ENCODE measurements around the gene KATNAL1. TPM values are rescaled to one million over a fixed set of nuclear protein-coding genes. Genes with fewer than 3 reads are reported as not detected.

The KATNAL1 gene
- total RNA-seq, 1 experiment from 2014 or later: 14.2 TPM

DNA sequence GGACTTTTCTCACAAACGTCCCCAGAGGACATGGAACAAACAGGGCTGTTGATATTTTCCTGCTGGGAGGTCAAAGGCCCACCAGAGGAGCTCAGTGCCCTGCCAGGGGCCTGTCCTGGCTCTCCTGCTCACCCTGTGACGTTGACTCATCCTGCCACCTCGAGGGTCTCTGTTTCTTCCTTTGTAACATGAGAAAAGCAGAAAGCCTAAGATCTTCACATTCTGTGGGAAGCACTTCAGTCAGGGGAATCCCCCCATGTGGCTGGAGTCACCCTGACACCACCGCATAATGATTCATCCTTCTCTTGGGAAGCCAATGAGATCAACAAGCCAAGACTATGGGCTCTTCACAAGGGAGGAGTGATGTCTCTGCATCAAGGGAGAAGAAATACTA, 147.9 kb downstream of the KATNAL1 start (continued):
- TF ChIP-seq CTCF (IDR thresholded peaks at IDR 0.05): no peak

GRCh38 chr13:30158774-30159445, 148.4 kb downstream of the KATNAL1 start:
- TF ChIP-seq ERG (CRISPR knock-in tag; IDR thresholded peaks at IDR 0.05): no peak
- TF ChIP-seq, protein P1, sequence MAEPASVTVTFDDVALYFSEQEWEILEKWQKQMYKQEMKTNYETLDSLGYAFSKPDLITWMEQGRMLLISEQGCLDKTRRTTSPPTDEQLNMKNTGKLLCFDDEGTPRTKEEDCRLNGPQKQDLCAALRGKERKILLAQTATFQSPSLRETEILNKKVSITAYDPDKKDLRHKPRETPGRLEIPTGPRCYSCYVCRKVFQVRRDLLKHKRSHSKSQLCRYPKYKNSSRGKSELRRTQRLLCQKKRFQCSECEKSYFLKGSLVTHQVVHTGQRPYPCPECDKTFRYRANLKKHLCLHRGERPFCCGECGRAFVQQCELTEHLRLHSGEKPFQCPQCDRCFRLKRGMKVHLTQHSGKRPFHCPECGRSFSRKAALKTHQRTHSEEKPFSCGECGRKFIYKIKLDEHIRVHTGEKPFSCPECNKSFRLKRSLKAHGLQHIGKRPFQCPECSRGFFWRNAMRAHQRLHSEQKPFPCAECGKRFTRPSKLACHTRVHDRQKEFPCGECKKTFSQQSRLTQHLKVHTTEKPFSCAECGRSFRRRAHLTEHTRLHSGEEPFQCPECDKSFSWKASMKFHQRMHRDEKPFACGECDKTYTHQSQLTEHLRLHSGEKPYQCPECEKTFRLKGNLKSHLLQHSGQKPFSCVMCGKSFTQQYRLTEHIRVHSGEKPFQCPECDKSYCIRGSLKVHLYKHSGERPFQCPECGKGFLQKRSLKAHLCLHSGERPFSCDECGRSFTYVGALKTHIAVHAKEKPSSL (CRISPR knock-in tag; conservative IDR thresholded peaks at IDR 0.05): no peak
- TF ChIP-seq CBFB (CRISPR knock-in tag; IDR thresholded peaks at IDR 0.05; ENCODE audit: low read depth): no peak
- no peak for TF ChIP-seq ZMAT4 (CRISPR knock-in tag; IDR thresholded peaks at IDR 0.05)
- Mint-ChIP-seq H3K36me3 (peaks cover 14% of the 10 kb centered on the region), H3K4me3 (no peak overlapping the region), H3K27me3 (ENCODE audit: low read depth) (peaks cover 3% of the 10 kb centered on the region), H3K4me1 (peaks cover 21% of the 10 kb centered on the region), H3K27ac (no peak overlapping the region), H3K9me3 (peaks cover 28% of the 10 kb centered on the region)
- peak; percentile 37 for ATAC-seq
- POLR2A ChIA-PET: no interaction called here
- CTCF ChIA-PET: interaction anchor here (1.0 to 3.9 kb wide), 3 partner anchors 26 to 44 kb away, joined by 3 to 20 read pairs (median 3); no protein-coding TSS in a partner anchor
- no peak for DNase-seq (ENCODE audit: low spot score)

DNA sequence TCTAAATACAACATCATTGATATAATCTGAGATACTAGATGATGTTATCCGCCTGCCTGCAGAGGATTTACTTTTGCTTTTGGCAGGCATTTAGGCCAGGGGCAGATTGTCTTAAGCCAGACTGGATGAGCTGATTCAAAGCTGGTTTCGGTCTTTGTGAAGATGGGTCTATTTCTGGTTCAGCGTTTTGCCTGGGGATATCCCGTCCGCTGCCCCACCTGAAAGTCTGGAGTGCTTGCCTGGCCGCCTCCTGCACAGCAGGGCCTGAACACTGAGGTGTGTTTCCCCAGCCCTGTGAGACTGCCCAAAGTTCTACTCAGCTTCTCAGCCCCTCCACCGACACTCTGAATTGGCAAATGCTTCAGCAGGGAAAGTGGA, 149.7 kb downstream of the KATNAL1 start:
- peaks cover 26% of the 10 kb centered on the region for H3K4me1 Mint-ChIP-seq
- peaks cover 12% of the 10 kb centered on the region for H3K36me3 Mint-ChIP-seq
- peaks cover 21% of the 10 kb centered on the region for H3K9me3 Mint-ChIP-seq
- ChIA-PET CTCF (interaction anchor here (1.0 to 3.9 kb wide), 3 partner anchors 22 to 43 kb away, joined by 3 to 20 read pairs (median 3); no protein-coding TSS in a partner anchor), POLR2A (no interaction called here)
- H3K4me3 Mint-ChIP-seq: no peak overlapping the region
- TF ChIP-seq RORB (CRISPR knock-in tag; IDR thresholded peaks at IDR 0.05) (no peak), ESRRA (CRISPR knock-in tag; IDR thresholded peaks at IDR 0.05; ENCODE audit: borderline replicate concordance) (no peak), TP53 (CRISPR knock-in tag; IDR thresholded peaks at IDR 0.05) (no peak), ZNF121 (CRISPR knock-in tag; IDR thresholded peaks at IDR 0.05) (no peak), MXD4 (CRISPR knock-in tag; IDR thresholded peaks at IDR 0.05; ENCODE audit: borderline replicate concordance) (no peak)
- TF ChIP-seq, protein P2, sequence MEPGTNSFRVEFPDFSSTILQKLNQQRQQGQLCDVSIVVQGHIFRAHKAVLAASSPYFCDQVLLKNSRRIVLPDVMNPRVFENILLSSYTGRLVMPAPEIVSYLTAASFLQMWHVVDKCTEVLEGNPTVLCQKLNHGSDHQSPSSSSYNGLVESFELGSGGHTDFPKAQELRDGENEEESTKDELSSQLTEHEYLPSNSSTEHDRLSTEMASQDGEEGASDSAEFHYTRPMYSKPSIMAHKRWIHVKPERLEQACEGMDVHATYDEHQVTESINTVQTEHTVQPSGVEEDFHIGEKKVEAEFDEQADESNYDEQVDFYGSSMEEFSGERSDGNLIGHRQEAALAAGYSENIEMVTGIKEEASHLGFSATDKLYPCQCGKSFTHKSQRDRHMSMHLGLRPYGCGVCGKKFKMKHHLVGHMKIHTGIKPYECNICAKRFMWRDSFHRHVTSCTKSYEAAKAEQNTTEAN (CRISPR knock-in tag; IDR thresholded peaks at IDR 0.05): no peak
- DNase-seq (ENCODE audit: low spot score): no peak
- H3K27ac Mint-ChIP-seq: no peak overlapping the region
- ATAC-seq: no peak
- H3K27me3 Mint-ChIP-seq (ENCODE audit: low read depth): peaks cover 3% of the 10 kb centered on the region

Measured in WTC11 (cell line).